H1 (cell line): ENCODE data around the gene RHOV. TPM values are rescaled to one million over a fixed set of nuclear protein-coding genes. Genes with fewer than 3 reads are reported as not detected.

Experiments used
- CTCF ChIA-PET: fragments of 300-600 bp; sonication (Branson Sonifier 250); formaldehyde crosslinking; loops from one replicate; lab custom pipeline; 2021; ENCODE audit not compliant: partially characterized antibody; lab: Charles Lee
- POLR2A ChIA-PET: fragments of 300-600 bp; sonication (Branson Sonifier 250); formaldehyde crosslinking; loops from one replicate; lab custom pipeline; 2021; ENCODE audit warnings: inconsistent platforms; ENCODE audit not compliant: partially characterized antibody; lab: Charles Lee
- DNase-seq, 2 experiments: peaks; one replicate each; pipeline versions ENCODE4 v3.0.0 to v3.0.0-alpha.2; 2010 to 2022; ENCODE audit warnings: low spot score in 2 of 2, low read depth in 1 of 2, mixed read lengths in 1 of 2
- FAIRE-seq: peaks from 2 replicates; lab custom pipeline; 2011; peaks lifted over from hg19 to GRCh38; lab: Jason Lieb, UNC
- H2AFZ ChIP-seq: 2 replicates; pipeline ENCODE4 v1.8.1; 2012; ENCODE audit warnings: low read length, inconsistent platforms
- H2AK5ac ChIP-seq: 2 replicates; pipeline ENCODE4 v1.6.1; 2013; ENCODE audit warnings: low read depth, low read length
- H2BK120ac ChIP-seq: replicated peaks from 2 replicates; pipeline ENCODE3; 2013; ENCODE audit warnings: low read depth, low read length, inconsistent platforms
- H2BK12ac ChIP-seq: 2 replicates; pipeline ENCODE4 v1.6.1; 2013; ENCODE audit warnings: low read depth, low read length
- H2BK15ac ChIP-seq: 2 replicates; pipeline ENCODE4 v1.6.1; 2013; ENCODE audit warnings: low read length
- H2BK20ac ChIP-seq: 2 replicates; pipeline ENCODE4 v1.6.1; 2013; ENCODE audit warnings: low read length
- H2BK5ac ChIP-seq: 2 replicates; pipeline ENCODE4 v1.6.1; 2013; ENCODE audit warnings: low read depth, low read length
- H3K14ac ChIP-seq: 2 replicates; pipeline ENCODE4 v1.6.1; 2013; ENCODE audit warnings: inconsistent platforms; ENCODE audit not compliant: insufficient read length
- H3K18ac ChIP-seq: 2 replicates; pipeline ENCODE4 v1.6.1; 2013; ENCODE audit warnings: low read length; ENCODE audit errors: extremely low read depth
- H3K23ac ChIP-seq: 2 replicates; pipeline ENCODE4 v1.6.1; 2013; ENCODE audit warnings: inconsistent platforms; ENCODE audit not compliant: insufficient read length
- H3K23me2 ChIP-seq: 2 replicates; pipeline ENCODE4 v1.6.1; 2013; ENCODE audit warnings: low read depth, low read length
- H3K27ac ChIP-seq: 2 replicates; pipeline ENCODE4 v1.6.1; 2011; ENCODE audit warnings: low read depth, low read length, inconsistent platforms
- H3K27me3 ChIP-seq, 4 experiments: replicated peaks in 1 of 4; 1 replicate in 1 of 4; 2 replicates in 3 of 4; pipeline versions ENCODE4 v1.6.1 to v1.8.1; 2011 to 2013; ENCODE audit warnings: low read length in 3 of 4, mild to moderate bottlenecking in 3 of 4, inconsistent platforms in 2 of 4, mixed read lengths in 2 of 4, moderate library complexity in 1 of 4; ENCODE audit not compliant: control insufficient read depth in 3 of 4, insufficient read depth in 3 of 4; ENCODE audit errors: extremely low read depth in 1 of 4
- H3K36me3 ChIP-seq, 4 experiments: 2 replicates each; pipeline versions ENCODE4 v1.6.1 to v1.8.1; 2011 to 2013; ENCODE audit warnings: mild to moderate bottlenecking in 4 of 4, low read length in 3 of 4, moderate library complexity in 2 of 4, control low read depth in 1 of 4, inconsistent platforms in 1 of 4; ENCODE audit not compliant: insufficient read depth in 4 of 4, control insufficient read depth in 2 of 4
- H3K4ac ChIP-seq: replicated peaks from 2 replicates; pipeline ENCODE3; 2013; ENCODE audit warnings: low read length, low read depth, mixed read lengths, inconsistent platforms; ENCODE audit not compliant: insufficient read length
- H3K4me1 ChIP-seq, 4 experiments: replicated peaks in 1 of 4; 1 replicate in 1 of 4; 2 replicates in 3 of 4; pipeline versions ENCODE4 v1.6.1 to v1.8.1; 2011 to 2013; ENCODE audit warnings: low read length in 3 of 4, inconsistent platforms in 2 of 4, mixed read lengths in 1 of 4; ENCODE audit not compliant: insufficient read depth in 4 of 4, control insufficient read depth in 3 of 4
- H3K4me2 ChIP-seq, 2 experiments: 2 replicates each; pipeline versions ENCODE4 v1.6.1 to v1.8.1; 2011 to 2013; ENCODE audit warnings: low read depth in 2 of 2, low read length in 2 of 2, control low read depth in 1 of 2, inconsistent platforms in 1 of 2, mild to moderate bottlenecking in 1 of 2; ENCODE audit not compliant: insufficient read depth in 1 of 2
- H3K4me3 ChIP-seq, 4 experiments: fragments of 200-600, 300-600 bp in 1 of 4; sonication (generic), shearing (Covaris generic), sonication (Bioruptor Twin) in 1 of 4; 2 replicates each; pipeline versions ENCODE4 v1.5.1 to v1.8.1; 2011 to 2016; ENCODE audit warnings: low read length in 4 of 4, low read depth in 3 of 4, control low read depth in 2 of 4, inconsistent platforms in 2 of 4, mild to moderate bottlenecking in 2 of 4, mixed read lengths in 1 of 4, moderate library complexity in 1 of 4; ENCODE audit not compliant: insufficient read depth in 2 of 4; ENCODE audit errors: extremely low read depth in 1 of 4
- H3K56ac ChIP-seq: replicated peaks from 2 replicates; pipeline ENCODE3; 2013; ENCODE audit warnings: low read depth, mild to moderate bottlenecking, mixed read lengths, low read length, inconsistent platforms; ENCODE audit not compliant: insufficient read length
- H3K79me1 ChIP-seq: 2 replicates; pipeline ENCODE4 v1.6.1; 2013; ENCODE audit warnings: low read depth, low read length, control low read depth
- H3K79me2 ChIP-seq, 2 experiments: 2 replicates each; pipeline versions ENCODE4 v1.6.1 to v1.8.1; 2012 to 2013; ENCODE audit warnings: low read length in 2 of 2, mild to moderate bottlenecking in 2 of 2, inconsistent platforms in 1 of 2; ENCODE audit not compliant: insufficient read depth in 2 of 2, control insufficient read depth in 1 of 2
- H3K9ac ChIP-seq, 4 experiments: replicated peaks in 1 of 4; 1 replicate in 1 of 4; 2 replicates in 3 of 4; pipeline versions ENCODE4 v1.6.1 to v1.8.1; 2011 to 2013; ENCODE audit warnings: low read depth in 3 of 4, low read length in 3 of 4, control low read depth in 2 of 4, mild to moderate bottlenecking in 2 of 4, moderate library complexity in 2 of 4, inconsistent platforms in 1 of 4; ENCODE audit errors: extremely low read depth in 1 of 4
- H3K9me3 ChIP-seq, 2 experiments: 2 replicates each; pipeline versions ENCODE4 v1.6.1 to v1.8.1; 2012 to 2013; ENCODE audit warnings: mild to moderate bottlenecking in 2 of 2, moderate library complexity in 2 of 2, control low read depth in 1 of 2, inconsistent platforms in 1 of 2, low read depth in 1 of 2, low read length in 1 of 2, mixed read lengths in 1 of 2; ENCODE audit not compliant: insufficient read depth in 2 of 2
- H4K20me1 ChIP-seq, 2 experiments: replicated peaks in 1 of 2; 2 replicates each; pipeline versions ENCODE3 to v1.8.1; 2011 to 2013; ENCODE audit warnings: inconsistent platforms in 2 of 2, low read length in 2 of 2, mild to moderate bottlenecking in 1 of 2; ENCODE audit not compliant: insufficient read depth in 2 of 2, control insufficient read depth in 1 of 2
- H4K5ac ChIP-seq: 2 replicates; pipeline ENCODE4 v1.6.1; 2013; ENCODE audit warnings: low read length, low read depth, mixed read lengths, inconsistent platforms; ENCODE audit not compliant: insufficient read length
- H4K8ac ChIP-seq: 2 replicates; pipeline ENCODE4 v1.8.0; 2013; ENCODE audit warnings: mild to moderate bottlenecking, moderate library complexity, low read length, inconsistent platforms; ENCODE audit not compliant: insufficient read depth; ENCODE audit errors: extremely low read depth
- H4K91ac ChIP-seq: replicated peaks from 2 replicates; pipeline ENCODE3; 2013; ENCODE audit warnings: low read length, mixed read lengths, inconsistent platforms; ENCODE audit not compliant: insufficient read length
- ATF2 ChIP-seq: IDR thresholded peaks from 2 replicates; pipeline ENCODE4 v1.6.1; 2012; ENCODE audit warnings: low read length, inconsistent platforms
- HDAC2 ChIP-seq, 2 experiments: fragments of 300-600 bp in 1 of 2; sonication (generic) in 1 of 2; IDR thresholded peaks; 2 replicates each; pipeline ENCODE4 v1.6.1; 2011 to 2012; ENCODE audit warnings: low read depth in 2 of 2, low read length in 2 of 2, mild to moderate bottlenecking in 2 of 2, moderate library complexity in 2 of 2, borderline replicate concordance in 1 of 2, inconsistent platforms in 1 of 2
- JUND ChIP-seq: IDR thresholded peaks from 2 replicates; pipeline ENCODE4 v1.6.1; 2011; ENCODE audit warnings: mild to moderate bottlenecking, improper control_type of control experiment, low read length
- KDM1A ChIP-seq: fragments of 200-600, 300-600 bp; sonication (generic); IDR thresholded peaks from 2 replicates; pipeline ENCODE4 v1.7.1; 2016; ENCODE audit warnings: mild to moderate bottlenecking, low read length, borderline replicate concordance
- WGBS, 2 experiments: shearing (Covaris generic) in 1 of 2; methylation state at CpG; one replicate each; pipeline versions ENCODE4 v1.1.6 to v1.1.7; 2013 to 2015; ENCODE audit warnings: low lambda C conversion rate in 2 of 2, mixed read lengths in 2 of 2, inconsistent platforms in 1 of 2, low coverage in 1 of 2, missing lambda C conversion rate in 1 of 2; ENCODE audit not compliant: insufficient replicate concordance in 2 of 2, insufficient coverage in 1 of 2, insufficient read length in 1 of 2; ENCODE audit errors: extremely low coverage in 1 of 2, missing lambda C conversion rate in 1 of 2; 5-methylcytosine and 5-hydroxymethylcytosine counted together
- polyA plus RNA-seq, 7 experiments: library from polyadenylated mRNA; depleted of rRNA in 3 of 7; stranded (reverse) in 5 of 7; unstranded in 2 of 7; fragments of >200 nt in 5 of 7; fragments of 200-250 nt in 2 of 7; gene quantifications; 1 replicate in 5 of 7; 2 replicates in 1 of 7; 4 replicates in 1 of 7; pipeline versions ENCODE4 v1.2.1 to v1.2.3, GENCODE V29; 2011 to 2013; ENCODE audit warnings: missing spikeins in 2 of 7, mixed read lengths in 2 of 7
- total RNA-seq: library from RNA; stranded (reverse); fragmentation: NEBNext Ultra II Directional; extraction: Animal tissue kit (Norgen Biotek cat#: 25700); gene quantifications from 2 replicates; pipeline ENCODE4 v1.2.1, GENCODE V29; 2021

RHOV gene
- total and polyA plus RNA-seq, 2 of the 8 experiments (the other 6 are each of a cell fraction or from before 2014, with no cell fraction given), result 1.5 to 2.7 TPM

GRCh38 chr15:40918146-40918798, 44.2 kb upstream of the RHOV start:
- Histone ChIP-seq H3K23me2 (peaks cover 4% of the 10 kb centered on the region; the same call in 1 of the 2 replicates), H4K20me1 (peaks cover 0 to 3% of the 10 kb centered on the region in 2 experiments), H4K8ac (peak overlapping the region; percentile 45; the same call in 1 of the 2 replicates), H3K4me3 (no peak overlapping the region), H3K23ac (no peak overlapping the region), H3K4me1 (peaks cover 0 to 17% (median 4%) of the 10 kb centered on the region in 4 experiments; a peak in 2 of 7 replicates), H2BK20ac (no peak overlapping the region), H2BK12ac (peak overlapping the region; percentile 39; the same call in 1 of the 2 replicates), H3K36me3 (no peaks in the 10 kb centered on the region)
- CTCF ChIA-PET, result interaction anchor here (0.5 to 24.4 kb wide), 10 partner anchors 15 to 528 kb away, joined by 3 to 619 read pairs (median 4); partner anchors contain the start of genes CHAC1, DLL4 and VPS18
- TF ChIP-seq JUND, result no peak
- TF ChIP-seq KDM1A, result no peak
- TF ChIP-seq ATF2, result no peak
- no peak for TF ChIP-seq HDAC2 (IDR thresholded peaks at IDR 0.05; ENCODE audit: borderline replicate concordance in 1 of 2, low read depth in 2 of 2, low read length in 2 of 2)
- TF ChIP-seq, all 59 proteins: peak for 0
- 0 out of 2 replicates have a peak overlapping the region, but pooled peaks have one; percentile 46 for H2BK15ac ChIP-seq
- 83% methylated on average over 15 of the region's 15 CpGs; no CpG with 5 or more reads in 1 of the 2 experiments for WGBS, 2 experiments
- POLR2A ChIA-PET, result interaction anchor here (0.7 to 43.8 kb wide), 6 partner anchors 8 to 366 kb away, joined by 3 to 1505 read pairs (median 4); partner anchors contain the start of genes CHAC1 and DLL4
- H3K27me3 ChIP-seq, result peaks cover 3 to 41% (median 17%) of the 10 kb centered on the region in 4 experiments
- no peak overlapping the region; the same call in 1 of the 2 replicates for H3K18ac ChIP-seq
- 0 out of 2 replicates have a peak overlapping the region, but pooled peaks have one; percentile 16 for H2BK5ac ChIP-seq
- H4K5ac ChIP-seq, result no peak overlapping the region
- no peak overlapping the region for H3K56ac ChIP-seq
- peak overlapping the region; percentile 36 for H4K91ac ChIP-seq
- FAIRE-seq, result no peak
- no peak for DNase-seq
- no peak overlapping the region for H2AK5ac ChIP-seq
- H3K4me2 ChIP-seq, result no peak overlapping the region
- no peak overlapping the region for H2AFZ ChIP-seq
- no peaks in the 10 kb centered on the region for H3K79me2 ChIP-seq
- no peak overlapping the region for H3K27ac ChIP-seq
- no peaks in the 10 kb centered on the region for H3K9me3 ChIP-seq
- no peak overlapping the region for H3K14ac ChIP-seq
- H3K4ac ChIP-seq, result no peak overlapping the region
- H3K9ac ChIP-seq, result no peak overlapping the region
- no peak overlapping the region for H2BK120ac ChIP-seq
- H3K79me1 ChIP-seq, result no peaks in the 10 kb centered on the region
